ENCODE measurements around the gene BCL7B.
A peak's percentile ranks its signal among the peaks of the same experiment; 100 is the strongest.
"Not testable (repeated sequence)": the region's sequence is repeated elsewhere in the genome, so short reads cannot be mapped to it uniquely, and the experiment has no call there.

BCL7B gene

DNA sequence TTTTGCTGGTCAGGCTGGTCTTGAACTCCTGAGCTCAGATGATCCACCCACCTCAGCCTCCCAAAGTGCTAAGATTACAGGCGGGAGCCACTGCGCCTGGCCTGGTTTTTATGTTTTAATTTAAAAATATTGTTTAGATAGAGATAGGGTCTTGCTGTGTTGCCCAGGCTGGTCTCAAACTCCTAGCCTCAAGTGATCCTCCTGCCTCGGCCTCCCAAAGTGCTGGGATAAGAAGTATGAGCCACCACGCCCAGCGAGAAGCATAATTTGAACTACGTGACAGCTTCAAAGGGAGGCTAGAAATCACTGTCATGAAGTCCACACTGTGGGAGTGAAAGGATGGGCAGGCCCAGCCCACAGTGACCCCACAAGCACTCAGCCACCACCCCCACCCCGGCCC, 21.6 kb downstream of the BCL7B start:
- DNase-seq (ENCODE audit: low read depth, low spot score) = not testable (repeated sequence)

- DNase-seq (ENCODE audit: low read depth, low spot score) = no peak
Measured at GRCh38 chr7:73533742-73534141, 23.7 kb downstream of the BCL7B start.

GRCh38 chr7:73532224-73532623, 25.3 kb downstream of the BCL7B start:
- DNase-seq (ENCODE audit: low read depth, low spot score) = no peak

DNA sequence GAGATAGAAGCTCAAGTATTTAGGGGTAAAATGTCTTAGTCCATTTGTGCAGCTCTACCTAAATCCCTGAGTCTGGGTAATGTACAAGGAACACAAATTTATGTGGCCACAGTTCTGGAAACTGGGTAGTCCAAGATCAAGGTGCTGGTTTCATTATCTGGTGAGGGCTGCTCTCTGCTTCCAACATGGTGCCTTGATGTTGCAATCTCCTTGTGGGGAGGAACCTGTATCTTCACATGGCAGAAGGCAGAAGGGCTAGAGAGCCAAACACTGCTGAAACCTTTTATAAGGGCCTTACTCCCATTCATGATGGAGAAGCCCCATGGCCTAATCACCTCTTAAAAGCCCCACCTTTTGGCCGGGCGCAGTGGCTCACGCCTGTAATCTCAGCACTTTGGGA, 26.7 kb downstream of the BCL7B start:
- DNase-seq (ENCODE audit: low read depth, low spot score) = no peak

DNA sequence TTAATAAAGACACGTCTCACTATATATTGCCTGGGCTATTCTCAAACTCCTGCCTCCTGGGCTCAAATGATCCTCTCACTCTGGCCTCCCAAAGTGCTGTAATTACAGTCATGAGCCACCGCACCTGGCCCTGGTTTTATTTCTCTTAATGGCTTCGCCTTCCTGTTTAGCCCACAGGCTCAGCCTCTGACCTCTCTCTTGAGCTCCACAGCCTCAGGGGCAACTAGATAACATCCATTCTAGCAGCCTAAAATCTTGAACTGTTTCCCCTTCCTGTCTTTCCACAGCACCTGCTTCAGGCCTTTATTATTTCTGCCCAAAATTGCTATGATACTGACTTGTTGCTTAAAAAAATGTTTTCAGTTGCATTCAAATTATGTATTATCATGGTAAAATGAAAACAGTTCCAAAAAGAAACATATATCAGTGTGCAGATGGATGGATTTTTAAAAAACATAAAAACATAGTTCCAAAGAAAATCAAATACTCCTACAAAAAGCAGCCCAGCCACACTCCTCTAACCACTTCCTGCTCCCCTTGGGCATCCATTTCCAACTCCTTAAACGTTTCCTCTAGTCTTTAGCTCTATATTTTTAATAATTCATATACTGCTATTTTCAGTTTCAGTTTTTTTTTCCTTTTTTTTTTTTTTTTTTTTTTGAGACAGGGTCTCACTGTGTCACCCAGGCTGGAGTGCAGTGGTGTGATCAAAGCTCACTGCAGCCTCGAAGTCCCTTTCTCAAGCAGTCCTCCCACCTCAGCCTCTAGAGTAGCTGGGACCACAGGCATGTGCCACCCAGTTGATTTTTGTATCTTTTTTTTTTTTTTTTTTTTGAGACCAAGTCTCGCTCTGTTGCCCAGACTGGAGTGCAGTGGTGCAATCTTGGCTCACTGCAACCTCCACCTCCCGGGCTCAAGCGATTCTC, 30.3 kb downstream of the BCL7B start:
- DNase-seq (ENCODE audit: low read depth, low spot score) = no peak

- not testable (repeated sequence) for DNase-seq (ENCODE audit: low read depth, low spot score)
Measured at GRCh38 chr7:73526158-73526494, 31.4 kb downstream of the BCL7B start.

GRCh38 chr7:73522105-73522872, 35.2 kb downstream of the BCL7B start, which contains the start of gene BAZ1B:
Gene BAZ1B (minus strand): TSS chr7:73522293. CDS start chr7:73521933, 360 bp downstream.
- peak; percentile 95 for DNase-seq (ENCODE audit: low read depth, low spot score)

- no peak for DNase-seq (ENCODE audit: low read depth, low spot score)
Measured at GRCh38 chr7:73521636-73522104, 35.8 kb downstream of the BCL7B start.

DNA sequence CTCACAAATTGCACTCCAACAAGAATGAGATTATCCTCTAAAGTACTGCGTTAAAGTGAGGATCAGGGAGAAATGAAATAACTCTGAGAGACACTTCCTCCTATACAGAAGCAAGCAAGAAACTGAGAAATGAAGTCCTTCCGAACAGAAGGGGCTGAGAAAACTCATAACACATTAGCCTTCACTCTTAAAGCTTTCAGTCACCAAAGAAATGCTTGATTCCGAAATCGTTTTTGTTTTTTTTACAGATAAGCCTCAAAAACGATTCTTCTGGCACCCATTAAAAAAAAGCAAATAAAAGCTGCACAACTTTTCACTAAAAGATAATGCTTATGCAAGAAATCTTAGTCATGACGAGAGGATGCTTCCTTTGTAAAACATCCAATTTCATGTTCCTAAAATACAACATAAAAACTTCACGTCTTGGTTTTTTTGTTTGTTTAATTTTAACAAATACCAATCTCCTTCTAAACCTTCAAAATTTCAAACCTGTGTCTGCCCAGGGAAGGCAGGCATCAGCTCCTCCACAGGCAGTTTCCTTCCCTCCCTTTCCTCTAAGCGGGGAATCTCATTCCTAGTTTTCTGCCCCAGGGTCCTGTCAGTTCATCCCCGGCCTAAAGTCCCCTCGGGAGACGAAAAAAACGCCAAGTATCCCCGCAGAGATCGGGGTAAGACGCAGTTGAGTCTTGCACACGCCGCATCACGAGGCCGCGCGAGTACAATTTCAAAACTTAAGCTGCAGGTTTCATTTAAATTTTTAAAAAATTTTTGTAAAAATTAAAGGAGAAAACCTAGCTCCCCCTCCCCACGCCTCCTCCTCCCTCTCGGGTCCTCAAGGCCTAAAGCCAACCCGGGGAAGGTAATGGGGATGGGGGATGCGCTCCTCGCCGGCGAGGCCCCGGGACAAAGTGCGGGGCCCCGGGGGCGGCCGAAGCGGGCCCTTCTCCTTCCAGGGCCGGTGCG, 36.5 kb downstream of the BCL7B start:
- no peak for DNase-seq (ENCODE audit: low read depth, low spot score)

GRCh38 chr7:73519867-73520672, 37.4 kb downstream of the BCL7B start:
- DNase-seq (ENCODE audit: low read depth, low spot score) = no peak

DNA sequence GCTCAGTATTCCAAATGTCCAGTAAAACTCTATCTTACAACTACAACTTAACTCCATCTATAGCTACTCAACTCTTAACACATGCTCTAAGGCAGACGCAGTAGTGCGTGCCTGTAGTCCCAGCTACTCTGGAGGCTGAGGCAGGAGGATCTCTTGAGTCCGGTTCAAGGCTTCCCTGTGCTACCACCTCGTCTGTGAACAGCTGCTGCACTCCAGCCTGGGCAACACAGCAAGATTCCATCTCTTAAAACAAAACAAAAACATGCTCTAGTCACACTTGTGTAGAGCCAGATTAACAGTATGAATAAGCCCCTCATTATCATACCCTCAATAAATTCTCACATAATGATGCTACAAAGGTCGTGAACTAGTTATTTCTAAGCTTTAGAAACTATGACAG, 39.0 kb downstream of the BCL7B start:
- DNase-seq (ENCODE audit: low read depth, low spot score) = no peak

DNA sequence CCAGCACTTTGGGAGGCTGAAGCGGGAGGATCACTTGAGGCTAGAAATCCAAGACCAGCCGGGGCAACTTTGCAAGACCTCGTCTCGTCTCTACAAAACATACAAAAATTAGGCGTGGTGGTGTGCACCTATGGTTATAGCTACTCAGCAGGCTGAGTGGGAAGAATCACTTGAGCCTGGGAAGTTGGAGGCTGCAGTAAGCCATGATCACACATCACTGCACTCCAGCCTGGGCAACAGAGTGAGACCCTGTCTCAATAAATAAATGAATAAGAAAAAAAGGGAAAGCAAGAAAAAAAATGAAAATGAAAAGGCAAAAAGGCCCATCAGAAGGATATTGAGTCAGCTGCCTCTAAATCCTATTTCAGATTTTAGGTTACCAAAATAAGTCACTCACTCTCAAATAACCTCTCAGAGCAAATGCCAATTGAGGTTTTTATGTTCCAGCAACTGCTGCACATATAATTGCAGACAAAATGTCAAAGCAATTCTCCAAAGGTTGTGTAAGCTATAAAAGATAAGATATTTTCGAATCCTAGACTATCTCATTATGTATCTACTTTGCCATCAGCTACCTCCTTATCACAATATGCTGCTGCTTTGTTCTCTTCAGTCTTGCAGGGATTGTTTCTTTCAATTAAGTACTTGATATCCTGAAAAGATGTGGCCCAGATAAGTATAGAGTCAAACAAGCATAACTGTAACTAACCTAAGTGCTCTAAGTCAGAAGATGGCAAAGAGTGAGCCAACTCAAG, 40.1 kb downstream of the BCL7B start:
- no peak for DNase-seq (ENCODE audit: low read depth, low spot score)

- DNase-seq (ENCODE audit: low read depth, low spot score) = no peak
Measured at GRCh38 chr7:73515178-73515577, 42.3 kb downstream of the BCL7B start.

- DNase-seq (ENCODE audit: low read depth, low spot score) = no peak
Measured at GRCh38 chr7:73512018-73512780, 45.3 kb downstream of the BCL7B start.

- DNase-seq (ENCODE audit: low read depth, low spot score) = no peak
Measured at GRCh38 chr7:73509463-73509862, 48.0 kb downstream of the BCL7B start.

DNA sequence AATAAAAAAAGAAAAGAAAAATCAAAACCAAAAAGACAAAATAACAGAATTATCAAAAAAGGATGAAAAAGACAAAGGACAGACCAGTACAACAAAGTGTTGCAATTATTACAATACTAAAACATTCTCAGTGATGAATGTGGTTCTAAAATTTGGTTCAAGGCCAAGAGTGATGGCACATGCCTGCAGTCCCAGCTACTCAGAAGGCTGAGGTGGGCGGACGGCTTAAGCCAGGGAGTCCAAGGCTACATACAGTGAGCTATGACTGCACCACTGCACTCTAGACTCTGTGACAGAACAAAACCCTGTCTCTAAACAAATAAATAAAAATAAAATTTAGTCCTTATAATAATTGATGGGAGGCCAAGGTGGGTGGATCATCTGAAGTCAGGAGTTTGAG, 49.9 kb downstream of the BCL7B start:
- no peak for DNase-seq (ENCODE audit: low read depth, low spot score)

DNA sequence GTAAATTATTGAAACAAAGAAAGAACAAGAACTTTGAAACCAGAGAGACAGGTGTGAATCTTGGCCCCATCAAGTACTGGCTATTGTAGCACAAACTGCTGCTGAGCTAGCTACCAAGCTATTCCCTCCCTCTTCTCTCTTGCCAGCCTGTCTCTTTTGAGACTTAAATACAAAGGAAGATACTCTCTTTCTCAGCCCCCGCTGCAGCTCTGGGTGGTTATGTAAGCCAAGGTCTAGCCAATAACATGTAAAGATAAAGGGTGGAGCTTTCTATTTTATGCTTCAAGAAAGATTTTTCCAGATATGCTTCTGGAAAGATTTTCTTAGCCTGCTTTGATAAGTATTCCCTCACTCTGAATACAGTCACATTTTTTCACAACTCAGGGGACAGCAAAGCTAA, 52.6 kb downstream of the BCL7B start:
- DNase-seq (ENCODE audit: low read depth, low spot score) = no peak

GRCh38 chr7:73504017-73504416, 53.5 kb downstream of the BCL7B start:
- no peak for DNase-seq (ENCODE audit: low read depth, low spot score)

GRCh38 chr7:73503229-73503628, 54.3 kb downstream of the BCL7B start:
- no peak for DNase-seq (ENCODE audit: low read depth, low spot score)
